NB4 (cell line): ENCODE data around the gene GALNT17.

ENCODE experiments used
- MAX ChIP-seq: IDR thresholded peaks from 2 replicates; pipeline ENCODE4 v1.6.1; 2011; ENCODE audit warnings: low read depth, low read length
- MYC ChIP-seq: IDR thresholded peaks from 2 replicates; pipeline ENCODE4 v1.6.1; 2011; ENCODE audit warnings: low read depth, low read length
- POLR2A ChIP-seq: IDR thresholded peaks from 2 replicates; pipeline ENCODE4 v1.6.1; 2011; ENCODE audit warnings: mild to moderate bottlenecking; ENCODE audit not compliant: insufficient read length; ENCODE audit errors: extremely low read depth
- TF ChIP-seq, protein P1 (sequence below): IDR thresholded peaks from one replicate; pipeline ENCODE4 v1.5.1; 2012; ENCODE audit warnings: low read depth, low read length

- TF ChIP-seq, protein P1, sequence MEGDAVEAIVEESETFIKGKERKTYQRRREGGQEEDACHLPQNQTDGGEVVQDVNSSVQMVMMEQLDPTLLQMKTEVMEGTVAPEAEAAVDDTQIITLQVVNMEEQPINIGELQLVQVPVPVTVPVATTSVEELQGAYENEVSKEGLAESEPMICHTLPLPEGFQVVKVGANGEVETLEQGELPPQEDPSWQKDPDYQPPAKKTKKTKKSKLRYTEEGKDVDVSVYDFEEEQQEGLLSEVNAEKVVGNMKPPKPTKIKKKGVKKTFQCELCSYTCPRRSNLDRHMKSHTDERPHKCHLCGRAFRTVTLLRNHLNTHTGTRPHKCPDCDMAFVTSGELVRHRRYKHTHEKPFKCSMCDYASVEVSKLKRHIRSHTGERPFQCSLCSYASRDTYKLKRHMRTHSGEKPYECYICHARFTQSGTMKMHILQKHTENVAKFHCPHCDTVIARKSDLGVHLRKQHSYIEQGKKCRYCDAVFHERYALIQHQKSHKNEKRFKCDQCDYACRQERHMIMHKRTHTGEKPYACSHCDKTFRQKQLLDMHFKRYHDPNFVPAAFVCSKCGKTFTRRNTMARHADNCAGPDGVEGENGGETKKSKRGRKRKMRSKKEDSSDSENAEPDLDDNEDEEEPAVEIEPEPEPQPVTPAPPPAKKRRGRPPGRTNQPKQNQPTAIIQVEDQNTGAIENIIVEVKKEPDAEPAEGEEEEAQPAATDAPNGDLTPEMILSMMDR, result no peak
- TF ChIP-seq MAX (no peak), POLR2A (no peak), MYC (no peak)
Observed at GRCh38 chr7:71470326-71470725, 338.4 kb downstream of the GALNT17 start.
